COLO829 (cell line): ENCODE measurements around the gene SLC25A11.
"Not testable (repeated sequence)": the region's sequence is repeated elsewhere in the genome, so short reads cannot be mapped to it uniquely, and the experiment has no call there.

Experiments used
- DNase-seq: peaks from one replicate; pipeline ENCODE4 v3.0.0; 2012; ENCODE audit warnings: low spot score

SLC25A11 gene

GRCh38 chr17:4919511-4920047 is 20.3 kb downstream of the SLC25A11 start:
- DNase-seq: no peak

- DNase-seq: not testable (repeated sequence)
Observed at GRCh38 chr17:4914551-4914950, 25.3 kb downstream of the SLC25A11 start.

- DNase-seq: no peak
Observed at GRCh38 chr17:4913994-4914393, 25.9 kb downstream of the SLC25A11 start.

- DNase-seq: peak; percentile 84
Observed at GRCh38 chr17:4908711-4909496, 30.9 kb downstream of the SLC25A11 start.

- DNase-seq: peak; percentile 18
Observed at GRCh38 chr17:4908301-4908700, 31.5 kb downstream of the SLC25A11 start.

- not testable (repeated sequence) for DNase-seq
Observed at GRCh38 chr17:4906642-4907041, 33.2 kb downstream of the SLC25A11 start.

GRCh38 chr17:4903051-4903818 is 36.6 kb downstream of the SLC25A11 start, which contains the start of gene CHRNE:
Gene CHRNE, minus strand, starts transcription at chr17:4903098. Its CDS starts 35 bp downstream, at chr17:4903063.
- DNase-seq: peak; percentile 43

GRCh38 chr17:4902540-4902939 is 37.3 kb downstream of the SLC25A11 start:
- DNase-seq: no peak

- DNase-seq: peak; percentile 53
Observed at GRCh38 chr17:4901648-4902344, 38.0 kb downstream of the SLC25A11 start.

- DNase-seq: no peak
Observed at GRCh38 chr17:4901108-4901647, 38.7 kb downstream of the SLC25A11 start.

- no peak for DNase-seq
Observed at GRCh38 chr17:4900231-4901107, 39.4 kb downstream of the SLC25A11 start.

GRCh38 chr17:4899341-4900230 is 40.3 kb downstream of the SLC25A11 start, which contains the start of gene C17orf107:
Gene C17orf107, plus strand, starts transcription at chr17:4899536. Its CDS starts 227 bp downstream, at chr17:4899763.
- DNase-seq: no peak

GRCh38 chr17:4898927-4899326 is 40.9 kb downstream of the SLC25A11 start:
- no peak for DNase-seq

- DNase-seq: no peak
Observed at GRCh38 chr17:4898351-4898750, 41.5 kb downstream of the SLC25A11 start.

- DNase-seq: no peak
Observed at GRCh38 chr17:4897785-4898184, 42.1 kb downstream of the SLC25A11 start.

- no peak for DNase-seq
Observed at GRCh38 chr17:4897198-4897687, 42.6 kb downstream of the SLC25A11 start.

GRCh38 chr17:4896332-4897197 is 43.3 kb downstream of the SLC25A11 start:
- no peak for DNase-seq

GRCh38 chr17:4895657-4896331 is 44.1 kb downstream of the SLC25A11 start:
- no peak for DNase-seq
